ENCODE measurements around the gene NDUFB2.

GRCh38 chr7:140661124-140661523 lies 35.4 kb upstream of the NDUFB2 start:
- TF ChIP-seq EZH2phosphoT487 (IDR thresholded peaks at IDR 0.05; ENCODE audit: borderline replicate concordance, low read length): no peak
- TF ChIP-seq, protein P1, sequence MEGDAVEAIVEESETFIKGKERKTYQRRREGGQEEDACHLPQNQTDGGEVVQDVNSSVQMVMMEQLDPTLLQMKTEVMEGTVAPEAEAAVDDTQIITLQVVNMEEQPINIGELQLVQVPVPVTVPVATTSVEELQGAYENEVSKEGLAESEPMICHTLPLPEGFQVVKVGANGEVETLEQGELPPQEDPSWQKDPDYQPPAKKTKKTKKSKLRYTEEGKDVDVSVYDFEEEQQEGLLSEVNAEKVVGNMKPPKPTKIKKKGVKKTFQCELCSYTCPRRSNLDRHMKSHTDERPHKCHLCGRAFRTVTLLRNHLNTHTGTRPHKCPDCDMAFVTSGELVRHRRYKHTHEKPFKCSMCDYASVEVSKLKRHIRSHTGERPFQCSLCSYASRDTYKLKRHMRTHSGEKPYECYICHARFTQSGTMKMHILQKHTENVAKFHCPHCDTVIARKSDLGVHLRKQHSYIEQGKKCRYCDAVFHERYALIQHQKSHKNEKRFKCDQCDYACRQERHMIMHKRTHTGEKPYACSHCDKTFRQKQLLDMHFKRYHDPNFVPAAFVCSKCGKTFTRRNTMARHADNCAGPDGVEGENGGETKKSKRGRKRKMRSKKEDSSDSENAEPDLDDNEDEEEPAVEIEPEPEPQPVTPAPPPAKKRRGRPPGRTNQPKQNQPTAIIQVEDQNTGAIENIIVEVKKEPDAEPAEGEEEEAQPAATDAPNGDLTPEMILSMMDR (conservative IDR thresholded peaks at IDR 0.05; ENCODE audit: low read depth, low read length): peak; percentile 43; the same call in 1 of the 2 replicates
